Ecto neural progenitor cell (in vitro differentiated cells): ENCODE measurements around the gene PHACTR1.

Source experiments
- DNase-seq: peaks from one replicate; pipeline ENCODE4 v3.0.0-alpha.2; 2018; ENCODE audit warnings: low spot score

The PHACTR1 gene

DNA sequence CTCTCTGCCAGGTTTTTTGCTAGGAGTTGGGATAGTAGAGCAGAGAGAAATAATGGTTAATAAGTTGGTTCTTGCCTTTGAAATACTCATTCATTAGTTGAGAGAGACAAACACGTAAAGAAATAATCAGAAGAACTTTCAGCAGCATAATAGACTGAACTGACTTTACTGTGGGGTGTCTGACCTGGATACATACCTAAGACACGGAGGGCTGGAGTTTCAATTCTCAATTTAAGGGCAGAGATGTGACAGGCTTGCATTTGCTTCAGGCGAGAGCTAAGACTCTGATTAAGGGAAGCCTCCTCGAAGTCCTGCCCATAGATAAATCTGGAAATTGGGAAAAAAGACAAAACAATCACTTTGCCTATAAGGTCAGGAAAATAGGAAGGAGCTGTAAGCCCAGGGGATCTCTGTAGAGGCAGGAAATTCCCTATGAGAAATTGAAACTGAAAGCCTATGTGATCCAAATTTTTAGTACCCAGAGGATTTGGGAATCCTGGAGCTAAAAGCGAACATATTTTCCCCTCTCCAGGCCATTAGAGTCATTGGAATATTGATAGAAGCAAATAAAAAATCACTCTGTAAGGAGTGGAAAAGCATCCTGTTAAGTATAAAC, 276.8 kb downstream of the PHACTR1 start:
- DNase-seq: no peak

DNA sequence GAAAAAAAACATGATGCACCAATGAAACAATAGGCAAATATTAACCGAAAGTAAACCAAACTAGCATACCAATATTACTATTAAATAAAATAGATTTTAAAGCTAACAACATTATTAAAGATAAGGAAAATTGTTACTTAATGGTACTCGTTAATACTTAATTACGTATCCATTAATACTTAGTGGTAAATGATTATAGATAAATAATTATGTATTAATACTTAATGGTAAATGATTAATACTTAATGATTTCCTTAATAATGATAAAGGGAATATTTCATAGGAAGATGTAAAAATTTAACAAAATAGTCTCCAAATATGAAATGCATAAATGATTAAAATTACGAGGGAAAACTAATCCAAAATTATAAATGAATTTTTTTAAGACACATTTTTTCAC, 278.9 kb downstream of the PHACTR1 start:
- DNase-seq: no peak

DNA sequence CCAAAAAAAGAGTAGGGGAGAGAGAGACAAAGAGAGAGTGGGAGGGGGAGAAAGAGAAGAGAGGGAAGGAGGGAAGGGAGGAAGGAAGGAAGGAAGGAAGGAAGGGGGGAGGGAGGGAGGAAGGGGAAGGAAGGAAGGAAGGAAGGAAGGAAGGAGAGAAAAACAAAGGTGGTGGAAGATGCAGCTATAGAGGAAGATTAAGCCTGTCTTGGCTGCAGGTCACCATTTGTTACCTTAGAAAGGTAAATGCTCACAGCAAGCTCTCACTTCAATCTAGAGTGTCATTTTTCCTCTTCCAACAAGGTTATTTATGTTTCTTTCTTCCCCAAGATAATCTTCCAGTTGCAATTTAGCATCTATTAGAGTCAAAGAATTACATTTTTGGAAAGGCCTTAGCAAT, 284.0 kb downstream of the PHACTR1 start:
- DNase-seq: no peak

DNA sequence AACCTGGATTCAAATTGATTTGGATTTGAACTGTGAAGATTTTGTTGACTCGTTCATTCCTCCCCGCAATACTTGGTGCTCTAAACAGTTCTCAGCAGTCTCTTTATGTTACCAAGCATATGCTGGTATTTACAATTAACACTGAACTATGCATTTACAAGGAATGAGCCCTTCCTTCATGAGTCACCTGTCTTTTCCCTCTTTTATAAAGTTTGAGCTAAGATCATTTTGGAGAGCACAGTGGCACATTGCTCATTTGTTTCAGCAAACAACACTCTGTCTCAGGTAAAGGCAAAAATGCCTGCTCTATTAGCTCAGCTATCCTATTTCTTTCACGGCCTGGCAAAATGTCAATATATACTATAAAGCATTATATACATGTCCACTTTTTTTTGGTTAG, 285.4 kb downstream of the PHACTR1 start:
- no peak for DNase-seq

DNA sequence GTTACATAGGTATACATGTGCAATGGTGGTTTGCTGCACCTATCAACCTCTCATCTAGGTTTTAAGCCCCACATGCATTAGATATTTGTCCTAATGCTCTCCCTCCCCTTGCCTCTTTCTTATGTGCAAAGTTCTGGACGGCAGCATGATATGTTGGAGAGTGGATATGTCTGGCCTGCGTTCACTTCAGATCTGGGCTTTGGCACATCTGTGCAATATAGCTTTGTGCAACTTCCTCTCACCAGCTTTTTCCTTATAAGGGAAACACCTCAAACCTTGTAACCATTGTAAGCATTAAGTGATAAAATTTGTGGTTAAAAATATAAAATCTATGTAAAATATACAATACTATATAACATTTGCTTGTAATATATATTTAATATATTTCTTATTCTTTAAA, 288.0 kb downstream of the PHACTR1 start:
- DNase-seq: no peak

DNA sequence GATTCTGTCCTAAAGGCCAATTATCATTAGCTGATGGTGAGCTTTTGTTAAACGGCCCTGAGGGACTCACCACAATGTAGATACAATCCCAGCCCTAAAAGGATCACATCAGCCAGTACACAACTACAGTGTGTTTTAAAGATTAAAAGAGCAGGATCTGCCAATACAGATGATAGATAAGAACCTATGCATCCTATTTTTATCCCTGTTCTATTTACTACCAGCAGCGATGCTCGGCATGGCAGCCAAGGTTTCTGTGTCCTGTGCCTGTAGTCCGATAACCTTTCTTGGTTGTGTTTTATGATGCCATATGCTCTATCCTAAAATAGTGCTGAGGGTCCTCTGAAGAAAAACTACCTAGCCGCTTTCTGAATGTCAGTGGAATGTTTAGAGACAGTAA, 289.4 kb downstream of the PHACTR1 start:
- no peak for DNase-seq

DNA sequence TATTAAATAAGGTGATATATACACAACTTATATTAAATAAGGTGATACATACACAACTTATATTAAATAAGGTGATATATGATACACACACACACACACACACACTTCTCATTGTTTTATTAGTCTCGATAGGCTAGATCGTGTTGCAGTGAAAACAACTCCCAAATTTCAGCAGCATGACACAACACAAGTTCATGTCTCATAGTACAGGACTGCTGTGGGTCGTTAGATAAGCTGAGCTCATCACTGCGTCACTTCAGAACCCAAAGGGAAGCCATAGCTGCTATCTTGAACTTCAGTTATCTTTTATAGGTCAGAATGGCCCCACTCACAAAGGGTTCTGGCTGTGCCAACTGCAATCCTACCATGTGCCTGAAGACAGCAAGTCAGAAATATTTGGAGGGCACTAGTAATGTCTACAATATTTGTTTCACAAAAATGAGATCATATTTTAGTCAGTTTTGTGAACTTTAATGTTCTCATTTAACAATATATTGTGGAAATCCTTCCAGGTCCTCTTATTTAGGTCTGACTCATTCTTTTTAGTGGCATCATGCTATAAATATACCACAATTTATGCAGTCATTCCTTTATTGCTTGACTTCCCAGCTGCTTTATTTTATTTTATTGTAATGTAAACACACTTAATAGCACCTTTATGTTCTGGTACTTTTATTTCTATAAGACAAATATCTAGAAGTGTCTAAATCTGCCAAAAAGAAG, 290.2 kb downstream of the PHACTR1 start:
- DNase-seq: no peak

DNA sequence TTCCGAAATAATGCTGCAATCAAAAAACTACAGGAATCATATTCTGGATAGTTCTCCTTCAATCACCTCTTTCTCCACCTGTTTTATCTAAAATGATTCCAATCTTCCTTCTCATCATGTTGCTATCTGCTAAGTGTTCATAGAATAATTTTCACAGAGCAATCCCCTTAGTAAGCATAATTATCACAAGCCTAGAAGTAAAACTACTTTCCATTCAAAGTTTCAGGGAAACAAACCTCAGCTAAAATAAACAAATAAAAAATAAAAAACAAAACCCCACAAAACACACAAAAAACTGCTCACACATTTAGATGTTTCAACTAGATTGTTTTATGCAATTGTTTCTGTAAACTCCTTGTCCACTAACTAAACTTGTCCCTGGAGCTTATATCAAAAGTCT, 291.2 kb downstream of the PHACTR1 start:
- no peak for DNase-seq

DNA sequence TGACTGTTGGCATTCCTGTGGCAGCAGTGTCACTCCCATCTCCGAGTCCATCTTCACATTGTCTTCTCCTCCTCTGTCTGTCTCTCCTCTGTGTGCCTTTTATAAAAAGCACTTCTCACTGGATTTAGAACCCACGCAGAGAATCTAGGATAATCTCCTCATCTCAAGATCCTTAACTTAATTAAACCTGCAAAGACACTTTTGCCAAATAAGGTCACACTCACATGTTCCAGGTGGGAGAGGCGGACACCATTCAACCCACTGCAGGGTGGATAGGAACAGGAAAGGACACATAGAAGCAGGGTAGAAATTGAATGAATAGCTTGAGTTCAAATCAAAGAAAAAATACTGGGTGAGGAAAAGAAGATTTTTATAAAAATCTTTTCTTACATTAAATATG, 292.5 kb downstream of the PHACTR1 start:
- DNase-seq: no peak

DNA sequence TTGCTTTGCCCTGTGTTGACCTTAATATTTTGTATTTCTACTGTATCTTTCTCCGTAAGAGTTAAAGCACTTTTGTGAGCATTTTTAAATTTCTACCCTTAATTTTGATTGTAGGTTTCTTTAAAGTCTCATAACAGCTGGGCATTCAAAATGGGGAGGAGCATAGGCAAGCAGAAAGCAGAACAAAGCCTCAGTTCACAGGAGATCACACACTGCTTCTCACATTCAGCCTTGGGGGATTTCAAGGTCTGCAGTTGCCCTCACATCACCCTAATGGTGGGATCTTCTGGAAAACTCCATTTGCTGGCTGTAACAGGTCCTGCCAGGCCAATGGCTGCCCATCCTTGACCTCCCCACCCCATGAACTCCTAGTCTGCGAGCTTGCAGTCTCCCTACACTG, 292.9 kb downstream of the PHACTR1 start:
- no peak for DNase-seq

DNA sequence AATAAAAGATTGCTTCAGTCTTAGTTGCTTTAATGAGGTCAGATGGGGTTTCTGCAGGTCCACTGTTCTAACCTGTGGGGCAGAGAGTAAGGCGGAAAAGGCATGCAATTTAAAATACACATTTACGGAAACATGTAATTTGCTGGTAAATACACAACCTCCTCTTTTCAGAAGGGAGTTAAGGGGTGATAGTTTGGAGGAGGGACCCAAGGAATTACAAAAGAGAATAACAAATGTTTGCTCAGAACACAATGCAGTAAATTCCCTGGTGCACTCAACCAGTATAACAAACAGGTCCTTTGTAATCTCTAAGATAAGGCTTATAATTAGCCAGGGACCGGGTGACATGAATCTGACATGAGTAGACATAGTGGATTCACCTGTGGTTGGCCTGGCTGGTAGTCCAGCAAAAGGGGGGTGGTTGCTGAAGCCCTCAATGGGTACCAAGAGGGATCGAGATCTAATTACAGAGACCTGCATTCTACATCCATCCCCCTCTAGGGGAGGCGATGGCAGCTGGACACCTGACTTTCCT, 295.1 kb downstream of the PHACTR1 start:
- DNase-seq: no peak

DNA sequence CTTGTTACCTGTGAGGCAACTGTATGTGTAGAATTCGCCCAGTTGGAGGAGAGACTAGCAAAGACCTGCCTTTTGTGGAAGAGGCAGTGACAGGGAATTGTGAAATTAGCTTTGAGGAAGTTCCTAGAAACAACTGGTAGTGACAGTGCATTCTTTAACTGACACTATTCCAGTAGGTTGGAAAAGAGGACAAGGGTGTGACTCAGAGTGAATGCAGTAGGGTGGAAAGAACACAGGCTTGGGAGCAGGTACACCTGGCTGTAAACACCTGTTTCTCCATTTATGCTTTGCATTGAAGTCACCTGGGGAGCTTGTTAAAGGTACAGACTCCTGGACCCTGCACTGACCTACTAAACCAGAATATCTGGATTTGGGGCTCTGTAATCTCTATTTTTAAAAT, 295.7 kb downstream of the PHACTR1 start:
- DNase-seq: no peak

DNA sequence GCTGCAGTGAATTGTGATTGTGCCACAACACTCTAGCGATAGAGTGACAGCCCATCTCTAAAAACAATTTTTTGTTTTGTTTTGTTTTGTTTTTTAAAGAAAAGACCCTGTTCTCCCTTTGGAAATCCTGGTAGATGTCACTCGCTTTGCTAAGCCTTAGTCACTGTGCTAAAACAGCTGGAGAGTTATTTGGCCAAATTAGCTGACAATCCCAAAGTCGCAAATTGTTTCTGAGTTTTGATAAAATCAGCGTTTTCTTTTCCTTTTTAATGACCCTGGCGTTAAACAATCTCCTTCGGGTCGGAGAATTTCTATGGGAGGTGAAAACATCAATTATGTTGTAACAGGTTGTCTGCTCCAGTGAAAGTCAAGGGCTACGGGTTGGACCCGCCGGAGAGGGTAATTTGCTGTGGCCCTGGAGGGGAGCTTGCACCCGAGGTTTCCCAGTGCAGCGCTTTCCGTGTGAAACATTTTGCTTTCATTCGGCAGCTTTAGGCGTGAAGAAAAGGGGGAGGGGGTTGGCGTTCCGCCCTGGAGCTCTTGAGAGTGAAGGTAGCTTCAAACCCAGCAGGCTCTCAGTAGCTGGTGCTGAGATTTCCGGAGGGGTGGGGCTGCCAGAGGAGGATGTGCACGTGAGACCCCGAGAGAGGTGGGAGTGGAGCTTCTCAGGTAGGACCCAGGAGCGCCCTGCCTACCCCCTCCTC, 296.6 kb downstream of the PHACTR1 start:
- peak; percentile 73 for DNase-seq

DNA sequence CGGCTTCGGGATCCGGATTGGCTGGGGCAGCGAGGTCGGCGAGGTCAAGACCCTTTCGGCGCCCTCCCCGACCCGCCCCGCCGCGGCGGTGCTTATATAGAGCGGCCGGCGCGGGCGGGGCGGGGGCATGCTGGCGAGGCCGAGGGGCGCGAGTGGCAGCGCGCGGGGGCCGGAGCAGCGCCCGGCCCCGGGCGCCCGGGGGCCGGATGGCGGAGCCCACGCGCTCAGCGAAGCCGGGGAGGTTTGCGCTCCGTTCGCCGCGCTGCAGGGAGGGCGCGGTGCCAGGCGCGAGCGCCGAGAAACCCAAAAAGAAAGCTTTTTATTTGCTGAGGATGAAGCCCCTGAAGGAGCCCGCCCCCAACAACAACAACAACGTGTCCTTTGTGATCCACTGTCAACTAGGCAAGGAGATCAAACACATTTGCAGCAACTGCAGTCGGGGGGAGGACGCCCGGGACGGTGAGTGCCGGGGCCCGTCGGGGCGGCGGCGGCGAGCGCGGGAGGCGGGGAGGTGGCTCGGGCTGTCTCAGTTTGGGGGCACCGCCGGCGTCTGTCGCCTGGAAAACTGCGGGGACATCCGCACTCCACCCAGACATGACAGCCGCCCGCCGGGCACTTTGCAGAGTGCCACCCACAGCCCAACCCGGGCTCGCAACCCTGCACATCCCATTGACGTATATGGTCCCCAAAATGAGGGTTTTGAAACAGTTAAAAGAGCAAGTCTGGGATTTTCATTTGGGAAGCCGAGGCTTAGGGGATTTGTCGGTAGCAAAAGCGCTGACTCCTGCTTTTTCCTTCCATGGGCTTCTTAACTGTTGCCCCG, 297.3 kb downstream of the PHACTR1 start:
- DNase-seq: peak; percentile 58

DNA sequence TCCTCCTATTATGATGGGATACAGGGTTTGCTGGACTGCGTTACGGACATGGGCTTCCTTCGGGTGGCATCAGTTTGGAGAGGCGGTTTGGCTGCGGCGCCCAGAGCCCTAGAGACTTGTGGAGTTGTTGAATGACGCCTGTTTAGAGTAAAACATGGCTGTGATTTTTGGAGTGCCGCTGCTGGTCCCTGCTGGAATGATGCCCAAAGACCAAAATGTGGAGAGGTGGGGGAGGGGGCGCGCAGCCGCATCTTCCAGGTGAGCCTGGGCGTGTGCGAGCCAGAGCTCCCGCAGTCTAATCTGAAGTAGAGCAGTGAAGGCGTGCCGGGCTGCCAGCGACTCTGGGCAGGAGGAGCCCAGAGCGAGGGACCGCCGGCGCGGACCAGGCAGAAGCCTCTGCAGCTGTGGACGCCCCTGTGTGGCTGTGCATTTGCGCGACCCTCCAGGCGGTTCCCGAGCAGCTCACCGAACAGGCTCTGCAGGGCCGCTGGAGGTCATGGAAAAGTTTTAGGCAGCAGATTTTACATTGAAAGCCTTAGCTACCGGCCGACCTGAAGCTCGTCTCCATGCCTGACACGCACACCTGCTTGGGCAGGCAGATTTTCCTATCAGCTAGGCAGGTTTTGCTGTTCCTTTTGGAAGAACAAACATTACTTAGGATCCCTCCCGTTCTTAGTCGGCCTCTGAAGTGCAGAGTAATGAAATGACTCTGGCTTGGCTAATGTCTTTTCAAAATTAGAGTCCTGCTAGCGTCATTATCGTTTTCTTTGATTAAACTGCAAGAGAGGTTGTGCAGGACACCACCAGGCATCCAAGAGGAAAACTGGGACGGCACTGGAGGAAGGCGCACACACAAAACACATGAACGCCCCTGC, 298.2 kb downstream of the PHACTR1 start:
- peak; percentile 66 for DNase-seq

DNA sequence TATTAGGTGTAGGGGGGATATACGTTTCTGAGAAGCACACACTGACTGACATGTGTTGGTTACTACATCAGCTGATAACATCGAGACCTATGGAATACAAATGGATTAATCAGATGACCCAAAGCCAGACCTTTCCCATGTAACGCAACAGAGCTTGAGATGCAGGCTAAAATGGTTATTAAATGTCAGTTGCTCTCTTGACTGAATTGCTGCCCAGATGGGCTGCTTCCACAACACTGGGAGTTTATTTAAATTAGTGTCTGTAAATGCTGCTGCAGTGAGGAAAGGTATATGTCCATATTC, 298.8 kb downstream of the PHACTR1 start:
- no peak for DNase-seq

DNA sequence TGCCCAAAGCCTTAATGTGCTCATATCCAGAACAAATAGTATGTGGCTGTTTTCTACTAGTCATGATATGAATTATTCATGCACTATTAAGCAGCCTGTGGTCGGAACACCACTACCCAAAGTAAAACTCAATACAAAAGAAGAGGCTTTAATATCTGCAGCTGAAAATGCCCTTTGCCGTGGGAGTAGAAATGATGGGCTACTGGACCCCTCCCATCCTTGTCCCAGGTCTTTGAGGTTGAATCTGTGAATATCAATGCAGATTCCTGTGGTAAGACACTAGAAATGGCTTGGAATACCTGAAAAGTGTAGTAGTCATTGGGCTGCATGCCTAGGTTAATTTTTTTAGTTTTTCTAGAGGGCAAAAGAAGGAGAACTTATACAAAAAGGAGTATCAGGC, 308.0 kb downstream of the PHACTR1 start:
- DNase-seq: no peak

DNA sequence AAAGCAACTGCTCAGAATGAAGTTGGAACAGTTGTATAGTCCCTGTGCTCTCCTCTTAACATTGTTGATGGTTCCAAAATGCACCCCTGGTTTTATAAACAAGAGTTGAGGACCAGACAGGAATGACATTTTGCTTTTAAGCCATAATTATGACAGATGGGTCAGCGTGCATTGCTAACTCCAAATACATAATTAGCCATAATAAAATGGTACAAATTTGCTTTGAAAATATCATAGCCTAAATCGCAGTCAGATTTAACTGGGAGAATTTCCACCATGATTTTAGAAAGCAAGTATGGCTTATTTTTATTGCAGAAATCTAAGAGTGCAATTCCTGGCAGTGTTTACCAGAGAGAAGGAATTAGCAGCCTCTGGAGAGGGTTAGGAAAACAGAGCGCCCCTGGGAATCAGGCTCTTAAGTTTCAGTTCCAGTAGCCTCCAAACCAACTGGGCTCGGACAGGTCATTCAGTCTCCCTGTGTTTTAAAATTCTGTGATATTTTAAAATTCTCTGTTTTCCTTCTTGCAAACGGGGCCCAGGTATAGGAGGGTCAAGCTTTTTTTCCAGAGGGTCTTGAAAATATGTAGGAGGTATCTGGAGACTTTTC, 309.4 kb downstream of the PHACTR1 start:
- DNase-seq: no peak

DNA sequence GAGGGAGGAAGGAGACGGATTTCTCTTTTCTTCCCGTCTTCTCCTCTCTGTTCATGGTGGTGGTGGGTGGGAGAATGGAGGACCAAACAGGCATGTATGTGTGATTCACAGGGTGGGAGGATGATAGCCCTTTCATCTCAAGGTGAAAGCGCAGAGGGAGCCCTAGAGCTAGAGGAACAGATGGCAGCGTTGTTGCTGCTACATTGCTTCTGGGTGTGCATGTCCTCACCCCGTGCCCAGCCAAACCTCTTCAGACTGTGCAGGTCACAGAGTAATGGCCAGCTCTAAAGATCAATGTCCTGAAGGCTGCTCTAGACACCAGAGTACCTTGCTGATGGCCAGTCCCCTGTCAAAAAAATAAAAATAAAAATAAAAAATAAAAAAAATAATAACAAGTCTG, 310.0 kb downstream of the PHACTR1 start:
- no peak for DNase-seq

DNA sequence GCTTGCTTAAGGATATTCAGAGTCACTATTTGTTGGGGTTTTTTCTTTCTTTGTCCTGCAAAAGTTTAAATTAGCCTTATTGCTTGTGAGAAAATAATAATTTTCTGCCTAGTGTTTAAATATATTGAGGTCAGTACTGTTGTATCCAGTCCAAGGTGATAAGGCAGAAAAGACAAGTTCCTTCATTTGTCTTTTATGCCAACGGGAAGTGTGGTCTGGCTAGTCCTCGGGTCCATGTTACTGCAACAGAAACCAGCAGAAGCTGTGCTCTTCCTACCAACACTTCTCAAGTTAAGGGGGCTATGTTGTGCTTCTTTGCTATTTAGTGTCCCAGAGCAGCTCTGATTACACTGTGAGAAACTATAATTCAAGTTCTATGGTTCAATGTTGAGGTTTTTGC, 310.6 kb downstream of the PHACTR1 start:
- no peak for DNase-seq

DNA sequence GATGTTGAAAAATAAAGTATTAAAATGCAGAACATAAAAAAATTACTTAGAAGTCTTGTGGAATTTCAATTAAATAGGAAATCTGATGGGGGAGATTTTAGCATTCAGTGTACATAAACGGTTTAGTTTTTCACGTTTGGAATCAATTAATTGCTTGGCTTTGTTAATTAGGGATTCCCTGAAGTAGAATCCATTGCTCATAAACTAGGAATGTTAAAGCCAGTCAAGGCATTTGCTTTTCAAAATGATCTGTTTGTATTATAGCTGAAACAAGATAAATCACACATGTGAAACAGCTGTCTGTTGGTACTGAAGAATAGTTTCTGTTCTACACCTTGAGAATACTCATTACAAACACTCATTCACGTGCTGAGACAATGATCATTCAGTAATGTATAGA, 313.8 kb downstream of the PHACTR1 start:
- DNase-seq: no peak
